ENCODE data around the gene FADD.
A peak's percentile ranks its signal among the peaks of the same experiment; 100 is the strongest.

FADD gene

GRCh38 chr11:70176940-70177689 lies 26.0 kb upstream of the FADD start:
- no peak for DNase-seq (ENCODE audit: low read depth)
- no peak overlapping the region for H3K4me3 ChIP-seq (replicated peaks; ENCODE audit: low read depth, low read length)
- peak; percentile 40 for TF ChIP-seq CTCF (IDR thresholded peaks at IDR 0.05; ENCODE audit: low read length, missing control alignments)

GRCh38 chr11:70180906-70181305 lies 22.2 kb upstream of the FADD start:
- TF ChIP-seq CTCF (IDR thresholded peaks at IDR 0.05; ENCODE audit: low read length, missing control alignments) = no peak
- H3K4me3 ChIP-seq (replicated peaks; ENCODE audit: low read depth, low read length) = no peak overlapping the region
- DNase-seq (ENCODE audit: low read depth) = no peak

- no peak for TF ChIP-seq CTCF (IDR thresholded peaks at IDR 0.05; ENCODE audit: low read length, missing control alignments)
- no peak for DNase-seq (ENCODE audit: low read depth)
- no peak overlapping the region for H3K4me3 ChIP-seq (replicated peaks; ENCODE audit: low read depth, low read length)
Observed at GRCh38 chr11:70182266-70182665, 20.8 kb upstream of the FADD start.

- no peak for TF ChIP-seq CTCF (IDR thresholded peaks at IDR 0.05; ENCODE audit: low read length, missing control alignments)
- H3K4me3 ChIP-seq (replicated peaks; ENCODE audit: low read depth, low read length) = no peak overlapping the region
- no peak for DNase-seq (ENCODE audit: low read depth)
Observed at GRCh38 chr11:70183032-70183431, 20.1 kb upstream of the FADD start.

- H3K4me3 ChIP-seq (replicated peaks; ENCODE audit: low read depth, low read length) = no peak overlapping the region
- no peak for DNase-seq (ENCODE audit: low read depth)
- no peak for TF ChIP-seq CTCF (IDR thresholded peaks at IDR 0.05; ENCODE audit: low read length, missing control alignments)
Observed at GRCh38 chr11:70183483-70184176, 19.5 kb upstream of the FADD start.

GRCh38 chr11:70184396-70184795 lies 18.7 kb upstream of the FADD start:
- no peak overlapping the region for H3K4me3 ChIP-seq (replicated peaks; ENCODE audit: low read depth, low read length)
- TF ChIP-seq CTCF (IDR thresholded peaks at IDR 0.05; ENCODE audit: low read length, missing control alignments) = no peak
- no peak for DNase-seq (ENCODE audit: low read depth)
